ENCODE results near the gene GRM8. TPM values are rescaled to one million over a fixed set of nuclear protein-coding genes. Genes with fewer than 3 reads are reported as not detected.

GRM8 gene
- total RNA-seq, 1 experiment from 2014 or later = not detected

DNA sequence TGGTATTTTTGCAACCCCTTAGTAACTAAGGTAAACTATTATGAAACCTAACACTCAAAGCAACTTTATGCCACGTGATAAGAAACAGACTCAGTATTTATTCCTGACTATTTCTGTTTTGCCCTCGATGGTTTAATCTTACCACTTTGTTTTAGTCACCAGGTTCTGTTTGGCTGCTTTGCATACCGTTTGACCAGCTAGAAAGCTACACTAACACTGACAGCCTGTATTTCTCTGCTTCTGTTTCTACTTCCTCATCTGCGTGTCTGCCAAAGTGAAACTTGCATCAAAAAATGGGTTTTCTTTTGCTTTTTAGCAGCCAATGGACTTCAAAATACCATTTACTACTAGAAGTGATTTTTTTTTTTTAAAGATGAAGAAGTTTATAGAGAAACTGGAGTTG is 802.5 kb downstream of the GRM8 start:
- Histone ChIP-seq H3K36me3 (no peaks in the 10 kb centered on the region), H3K27ac (no peak overlapping the region), H3K4me3 (no peak overlapping the region), H3K9me3 (replicated peaks) (no peaks in the 10 kb centered on the region), H3K27me3 (replicated peaks) (no peaks in the 10 kb centered on the region), H3K4me1 (replicated peaks) (no peaks in the 10 kb centered on the region)
- DNase-seq (ENCODE audit: low read depth in 1 of 2, low spot score in 2 of 2) = no peak

GRCh38 chr7:126449611-126450268 is 803.0 kb downstream of the GRM8 start:
- Histone ChIP-seq H3K36me3 (no peaks in the 10 kb centered on the region), H3K4me3 (no peak overlapping the region), H3K4me1 (replicated peaks) (no peaks in the 10 kb centered on the region), H3K27ac (no peak overlapping the region), H3K27me3 (replicated peaks) (no peaks in the 10 kb centered on the region), H3K9me3 (replicated peaks) (no peaks in the 10 kb centered on the region)
- no peak for DNase-seq (ENCODE audit: low read depth in 1 of 2, low spot score in 2 of 2)

GRCh38 chr7:126447984-126448383 is 804.8 kb downstream of the GRM8 start:
- H3K27me3 ChIP-seq (replicated peaks) = no peaks in the 10 kb centered on the region
- no peaks in the 10 kb centered on the region for H3K4me1 ChIP-seq (replicated peaks)
- H3K27ac ChIP-seq = no peak overlapping the region
- no peaks in the 10 kb centered on the region for H3K36me3 ChIP-seq
- H3K9me3 ChIP-seq (replicated peaks) = no peaks in the 10 kb centered on the region
- DNase-seq (ENCODE audit: low read depth in 1 of 2, low spot score in 2 of 2) = no peak
- H3K4me3 ChIP-seq = no peak overlapping the region

DNA sequence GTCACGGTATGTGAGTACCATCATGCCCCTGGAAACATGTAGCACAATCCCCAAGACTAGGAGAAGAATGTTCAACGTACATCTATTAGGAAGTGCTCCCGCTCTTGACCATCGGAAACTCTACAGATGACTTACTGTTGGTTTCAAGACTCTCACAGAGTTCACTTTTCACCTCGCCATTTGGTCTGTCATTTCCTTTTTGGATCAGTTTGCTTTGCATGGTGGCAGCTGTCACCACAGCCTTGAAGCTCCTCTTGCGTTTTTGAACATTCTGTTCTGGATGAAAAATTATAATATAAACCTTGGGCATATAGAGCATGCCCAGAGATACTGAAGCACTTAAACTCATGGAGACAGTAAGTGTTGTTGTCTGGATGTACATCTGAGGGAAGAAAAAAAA is 806.8 kb downstream of the GRM8 start:
- no peak for DNase-seq (ENCODE audit: low read depth in 1 of 2, low spot score in 2 of 2)
- no peaks in the 10 kb centered on the region for H3K27me3 ChIP-seq (replicated peaks)
- no peaks in the 10 kb centered on the region for H3K4me1 ChIP-seq (replicated peaks)
- H3K9me3 ChIP-seq (replicated peaks) = no peaks in the 10 kb centered on the region
- no peaks in the 10 kb centered on the region for H3K36me3 ChIP-seq
- H3K4me3 ChIP-seq = no peak overlapping the region
- H3K27ac ChIP-seq = no peak overlapping the region

GRCh38 chr7:126443951-126444350 is 808.8 kb downstream of the GRM8 start:
- no peaks in the 10 kb centered on the region for H3K4me1 ChIP-seq (replicated peaks)
- DNase-seq (ENCODE audit: low read depth in 1 of 2, low spot score in 2 of 2) = no peak
- H3K27ac ChIP-seq = no peak overlapping the region
- no peaks in the 10 kb centered on the region for H3K36me3 ChIP-seq
- H3K4me3 ChIP-seq = no peak overlapping the region
- H3K9me3 ChIP-seq (replicated peaks) = no peaks in the 10 kb centered on the region
- no peaks in the 10 kb centered on the region for H3K27me3 ChIP-seq (replicated peaks)

DNA sequence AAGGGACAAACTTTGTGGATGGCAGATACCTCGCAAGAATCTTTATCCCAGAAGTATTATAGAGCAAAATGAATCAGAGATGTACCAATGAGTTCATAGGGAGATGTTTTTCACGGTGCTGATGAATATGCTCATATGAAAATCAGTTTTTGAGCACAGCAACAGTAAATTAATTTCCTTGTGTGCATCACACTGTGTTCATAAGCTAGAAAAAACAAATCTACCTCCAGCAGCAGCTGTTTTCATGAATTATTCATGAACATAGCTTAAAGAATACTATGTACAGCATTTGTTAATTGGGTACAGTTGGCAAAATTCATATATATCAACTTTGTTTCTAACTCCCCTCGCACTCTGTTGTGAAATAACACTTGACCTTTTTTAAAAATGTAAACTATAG is 809.8 kb downstream of the GRM8 start:
- H3K27ac ChIP-seq = no peak overlapping the region
- H3K27me3 ChIP-seq (replicated peaks) = no peaks in the 10 kb centered on the region
- DNase-seq (ENCODE audit: low read depth in 1 of 2, low spot score in 2 of 2) = no peak
- no peak overlapping the region for H3K4me3 ChIP-seq
- no peaks in the 10 kb centered on the region for H3K36me3 ChIP-seq
- H3K9me3 ChIP-seq (replicated peaks) = no peaks in the 10 kb centered on the region
- H3K4me1 ChIP-seq (replicated peaks) = no peaks in the 10 kb centered on the region

DNA sequence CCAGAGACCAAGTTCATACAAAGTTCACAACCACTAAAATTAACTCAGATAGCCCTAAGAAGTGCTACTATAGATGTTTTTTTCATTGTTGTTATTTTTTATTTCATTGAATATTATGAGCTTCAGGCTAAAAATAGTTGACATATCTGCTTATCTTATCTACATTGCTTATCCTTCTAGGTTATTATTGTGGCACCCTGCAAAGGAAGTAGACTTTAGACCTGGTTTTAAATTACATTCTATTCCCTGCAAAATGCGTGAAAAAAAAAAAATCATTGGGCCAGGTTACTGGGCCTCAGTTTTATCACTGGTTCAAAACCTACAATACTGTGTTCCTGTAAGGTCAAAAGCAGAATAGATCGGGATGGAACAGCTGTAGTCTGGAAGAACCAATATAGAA is 811.0 kb downstream of the GRM8 start:
- Histone ChIP-seq H3K27ac (no peak overlapping the region), H3K27me3 (replicated peaks) (no peaks in the 10 kb centered on the region), H3K36me3 (no peaks in the 10 kb centered on the region), H3K4me1 (replicated peaks) (no peaks in the 10 kb centered on the region), H3K9me3 (replicated peaks) (no peaks in the 10 kb centered on the region), H3K4me3 (no peak overlapping the region)
- no peak for DNase-seq (ENCODE audit: low read depth in 1 of 2, low spot score in 2 of 2)

- H3K27ac ChIP-seq = no peak overlapping the region
- H3K9me3 ChIP-seq (replicated peaks) = no peaks in the 10 kb centered on the region
- no peak for DNase-seq (ENCODE audit: low read depth in 1 of 2, low spot score in 2 of 2)
- no peaks in the 10 kb centered on the region for H3K36me3 ChIP-seq
- H3K4me3 ChIP-seq = no peak overlapping the region
- no peaks in the 10 kb centered on the region for H3K4me1 ChIP-seq (replicated peaks)
- H3K27me3 ChIP-seq (replicated peaks) = no peaks in the 10 kb centered on the region
Observed at GRCh38 chr7:126440542-126440941, 812.2 kb downstream of the GRM8 start.

GRCh38 chr7:126436213-126436868 is 816.4 kb downstream of the GRM8 start:
- Histone ChIP-seq H3K27me3 (replicated peaks) (no peaks in the 10 kb centered on the region), H3K36me3 (no peaks in the 10 kb centered on the region), H3K4me1 (replicated peaks) (no peaks in the 10 kb centered on the region), H3K9me3 (replicated peaks) (no peaks in the 10 kb centered on the region), H3K4me3 (no peak overlapping the region), H3K27ac (no peak overlapping the region)
- DNase-seq (ENCODE audit: low read depth in 1 of 2, low spot score in 2 of 2) = no peak

GRCh38 chr7:126426652-126427051 is 826.1 kb downstream of the GRM8 start:
- Histone ChIP-seq H3K4me3 (no peak overlapping the region), H3K9me3 (replicated peaks) (no peaks in the 10 kb centered on the region), H3K36me3 (no peaks in the 10 kb centered on the region), H3K27ac (no peak overlapping the region), H3K4me1 (replicated peaks) (no peaks in the 10 kb centered on the region), H3K27me3 (replicated peaks) (no peaks in the 10 kb centered on the region)
- peak in 1 of 2 experiments; percentile 6 for DNase-seq (ENCODE audit: low read depth in 1 of 2, low spot score in 2 of 2)

DNA sequence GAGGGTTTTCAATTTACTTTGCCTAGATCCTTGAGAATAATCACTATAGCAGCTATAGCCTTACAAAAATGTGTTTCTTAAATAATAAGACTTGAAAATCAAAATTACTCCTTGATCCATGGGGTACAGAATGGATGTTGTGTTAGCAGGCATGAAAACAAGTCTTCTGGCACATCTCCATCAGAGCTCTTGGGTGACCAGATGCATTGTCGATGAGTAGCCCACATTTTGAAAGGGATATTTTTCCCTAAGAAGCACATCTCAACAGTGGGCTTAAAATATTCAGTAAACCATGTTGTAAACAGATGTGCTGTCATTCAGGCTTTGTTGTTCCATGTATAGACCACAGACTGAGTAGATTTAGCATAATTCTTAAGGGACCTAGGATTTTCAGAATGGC is 827.8 kb downstream of the GRM8 start:
- no peak for DNase-seq (ENCODE audit: low read depth in 1 of 2, low spot score in 2 of 2)
- H3K36me3 ChIP-seq = no peaks in the 10 kb centered on the region
- no peaks in the 10 kb centered on the region for H3K4me1 ChIP-seq (replicated peaks)
- H3K27ac ChIP-seq = no peak overlapping the region
- no peaks in the 10 kb centered on the region for H3K9me3 ChIP-seq (replicated peaks)
- H3K27me3 ChIP-seq (replicated peaks) = no peaks in the 10 kb centered on the region
- no peak overlapping the region for H3K4me3 ChIP-seq

DNA sequence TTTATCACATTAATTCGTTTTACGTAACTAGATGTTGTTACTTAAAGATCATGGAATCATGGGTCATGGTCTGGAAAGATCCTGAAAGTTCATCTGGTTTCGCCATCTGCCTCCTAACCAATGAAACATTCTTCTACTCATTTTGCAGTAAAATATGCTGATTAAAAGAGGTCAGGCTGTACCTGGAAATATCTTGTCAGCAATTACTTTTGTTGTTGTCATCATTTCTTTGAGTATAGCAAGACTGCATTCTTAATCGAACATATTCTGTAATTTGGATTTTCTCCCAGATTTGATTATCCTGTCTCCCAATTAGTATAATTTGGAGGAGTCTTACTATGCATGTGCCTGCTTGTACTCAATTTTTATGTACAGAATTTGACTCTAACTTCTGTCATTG is 833.7 kb downstream of the GRM8 start:
- H3K27ac ChIP-seq = no peak overlapping the region
- no peak for DNase-seq (ENCODE audit: low read depth in 1 of 2, low spot score in 2 of 2)

GRCh38 chr7:126411821-126412383 is 840.8 kb downstream of the GRM8 start:
- Histone ChIP-seq H3K27me3 (replicated peaks) (no peaks in the 10 kb centered on the region), H3K4me1 (replicated peaks) (no peaks in the 10 kb centered on the region), H3K9me3 (replicated peaks) (no peaks in the 10 kb centered on the region), H3K4me3 (no peak overlapping the region), H3K36me3 (no peaks in the 10 kb centered on the region), H3K27ac (no peak overlapping the region)
- no peak for DNase-seq (ENCODE audit: low read depth in 1 of 2, low spot score in 2 of 2)

More for the DNA sequence above, 833.7 kb downstream of the GRM8 start:
- Histone ChIP-seq H3K27me3 (replicated peaks) (no peaks in the 10 kb centered on the region), H3K4me1 (replicated peaks) (no peaks in the 10 kb centered on the region), H3K9me3 (replicated peaks) (no peaks in the 10 kb centered on the region), H3K4me3 (no peak overlapping the region), H3K36me3 (no peaks in the 10 kb centered on the region)

DNA sequence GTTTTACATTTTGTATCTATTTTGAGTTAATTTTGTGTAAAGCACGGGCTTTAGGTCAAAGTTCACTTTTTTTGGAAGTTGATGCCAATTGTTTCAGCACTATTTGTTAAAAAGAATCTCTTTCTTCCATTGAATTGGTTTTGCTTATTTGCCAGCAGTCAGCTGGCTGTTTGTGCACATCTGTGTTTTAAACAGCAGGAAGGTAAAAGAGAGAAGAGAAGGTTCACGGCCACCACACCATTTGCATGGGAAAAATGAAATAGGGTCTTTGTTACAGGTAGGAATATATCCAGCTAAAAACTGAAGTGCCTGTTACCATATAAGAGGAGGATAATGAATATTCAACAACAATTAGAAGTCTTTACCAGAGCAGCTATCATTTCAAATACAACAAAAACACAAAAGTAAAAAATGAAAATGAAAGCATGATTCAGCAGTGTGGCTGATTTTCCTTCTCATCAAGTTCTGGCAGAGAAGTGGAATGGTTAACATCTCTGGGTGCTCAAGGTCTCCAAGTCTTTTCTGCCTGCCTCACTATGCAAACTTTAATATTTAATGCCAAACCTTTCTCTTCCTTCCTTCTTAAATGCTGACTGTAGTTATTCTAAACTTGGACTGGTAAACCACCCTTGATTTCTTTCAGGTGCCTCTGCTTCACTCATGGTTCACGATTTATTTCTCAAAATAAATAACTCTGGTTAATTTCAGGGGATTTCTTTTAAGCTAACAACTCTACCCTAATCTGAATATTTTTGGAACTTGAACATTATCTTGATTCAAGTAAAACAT is 841.5 kb downstream of the GRM8 start:
- no peak overlapping the region for H3K27ac ChIP-seq
- no peaks in the 10 kb centered on the region for H3K4me1 ChIP-seq (replicated peaks)
- H3K9me3 ChIP-seq (replicated peaks) = no peaks in the 10 kb centered on the region
- no peaks in the 10 kb centered on the region for H3K36me3 ChIP-seq
- DNase-seq (ENCODE audit: low read depth in 1 of 2, low spot score in 2 of 2) = no peak
- H3K4me3 ChIP-seq = no peak overlapping the region
- no peaks in the 10 kb centered on the region for H3K27me3 ChIP-seq (replicated peaks)

All from SJSA1 (cell line).